Mesodermal cell (in vitro differentiated cells): ENCODE data around the gene EFNA2.
"Not testable (repeated sequence)": the region's sequence is repeated elsewhere in the genome, so short reads cannot be mapped to it uniquely, and the experiment has no call there.

Source experiments
- H3K27ac ChIP-seq: 2 replicates; pipeline ENCODE4 v1.7.0; 2013; ENCODE audit warnings: mild to moderate bottlenecking, low read depth, low read length, moderate library complexity; ENCODE audit not compliant: severe bottlenecking
- H3K36me3 ChIP-seq: 2 replicates; pipeline ENCODE4 v1.7.1; 2013; ENCODE audit warnings: mild to moderate bottlenecking, low read length, moderate library complexity; ENCODE audit not compliant: control insufficient read depth, insufficient read depth
- H3K4me1 ChIP-seq: one replicate; pipeline ENCODE4 v1.7.1; 2013; ENCODE audit warnings: mild to moderate bottlenecking, low read length; ENCODE audit not compliant: insufficient read depth, control insufficient read depth, poor library complexity, severe bottlenecking
- H3K4me3 ChIP-seq: 2 replicates; pipeline ENCODE4 v1.7.0; 2013; ENCODE audit warnings: low read length, control low read depth, mild to moderate bottlenecking; ENCODE audit not compliant: insufficient read depth, poor library complexity, severe bottlenecking; ENCODE audit errors: extremely low read depth
- H3K9me3 ChIP-seq: 2 replicates; pipeline ENCODE4 v1.7.1; 2013; ENCODE audit warnings: mild to moderate bottlenecking, low read length, moderate library complexity; ENCODE audit not compliant: control insufficient read depth
- WGBS, 2 experiments: methylation state at CpG; one replicate each; pipeline ENCODE4 v1.1.5; 2013; ENCODE audit warnings: missing lambda C conversion rate in 2 of 2; ENCODE audit not compliant: insufficient coverage in 2 of 2; 5-methylcytosine and 5-hydroxymethylcytosine counted together

EFNA2 gene

GRCh38 chr19:1320282-1320650 is 34.6 kb downstream of the EFNA2 start:
- not testable (repeated sequence) for H3K27ac ChIP-seq, H3K36me3 ChIP-seq, H3K4me1 ChIP-seq, H3K4me3 ChIP-seq, H3K9me3 ChIP-seq
- 86 to 90% methylated on average over 3 of the region's 3 CpGs for WGBS, 2 experiments

DNA sequence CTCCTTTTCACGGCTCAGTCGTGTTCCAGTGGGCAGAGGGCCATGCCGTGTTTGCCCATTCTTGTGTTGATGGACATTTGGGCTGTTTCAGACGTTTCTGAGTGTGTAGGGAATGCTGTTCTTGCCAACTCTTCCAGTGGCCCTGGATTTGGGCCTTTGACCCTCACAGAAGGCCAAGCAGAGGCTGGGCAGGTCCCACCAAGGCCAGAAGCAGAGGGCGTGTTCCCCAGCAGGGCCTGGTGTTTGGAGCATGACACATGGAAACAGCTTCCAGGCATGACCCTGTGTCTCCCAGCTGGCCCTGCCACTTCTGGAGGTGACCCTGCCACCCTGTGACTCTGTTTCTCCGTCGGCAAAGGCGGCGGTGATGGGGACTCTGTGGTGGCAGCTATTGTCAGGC is 35.9 kb downstream of the EFNA2 start:
- Histone ChIP-seq H3K27ac (no peak overlapping the region), H3K9me3 (no peaks in the 10 kb centered on the region), H3K36me3 (no peaks in the 10 kb centered on the region), H3K4me1 (no peaks in the 10 kb centered on the region), H3K4me3 (no peak overlapping the region)
- WGBS, 2 experiments: 85 to 93% methylated on average over 6 to 9 of the region's 9 CpGs

GRCh38 chr19:1322198-1322981 is 36.7 kb downstream of the EFNA2 start:
- no peaks in the 10 kb centered on the region for H3K9me3 ChIP-seq
- no peak overlapping the region for H3K4me3 ChIP-seq
- no peaks in the 10 kb centered on the region for H3K36me3 ChIP-seq
- no peak overlapping the region for H3K27ac ChIP-seq
- 91 to 93% methylated on average over 13 to 16 of the region's 16 CpGs for WGBS, 2 experiments
- no peaks in the 10 kb centered on the region for H3K4me1 ChIP-seq

GRCh38 chr19:1324249-1324805 is 38.7 kb downstream of the EFNA2 start:
- Histone ChIP-seq H3K36me3 (no peaks in the 10 kb centered on the region), H3K27ac (peak overlapping the region; percentile 52), H3K4me3 (peak overlapping the region; percentile 36), H3K9me3 (no peaks in the 10 kb centered on the region), H3K4me1 (no peaks in the 10 kb centered on the region)
- 93 to 94% methylated on average over 10 of the region's 12 CpGs for WGBS, 2 experiments

- no peaks in the 10 kb centered on the region for H3K4me1 ChIP-seq
- no peaks in the 10 kb centered on the region for H3K9me3 ChIP-seq
- H3K36me3 ChIP-seq: no peaks in the 10 kb centered on the region
- peak overlapping the region; percentile 52 for H3K27ac ChIP-seq
- H3K4me3 ChIP-seq: peak overlapping the region; percentile 36
- 9 to 10% methylated on average over 61 to 62 of the region's 66 CpGs for WGBS, 2 experiments
These were observed 39.3 kb downstream of the EFNA2 start for GRCh38 chr19:1324806-1325567.

- 90% methylated on average over 34 to 38 of the region's 38 CpGs for WGBS, 2 experiments
- H3K9me3 ChIP-seq: no peaks in the 10 kb centered on the region
- H3K4me1 ChIP-seq: no peaks in the 10 kb centered on the region
- peak overlapping the region; percentile 52 for H3K27ac ChIP-seq
- H3K4me3 ChIP-seq: peak overlapping the region; percentile 36
- no peaks in the 10 kb centered on the region for H3K36me3 ChIP-seq
These were observed 40.1 kb downstream of the EFNA2 start for GRCh38 chr19:1325568-1326294.

DNA sequence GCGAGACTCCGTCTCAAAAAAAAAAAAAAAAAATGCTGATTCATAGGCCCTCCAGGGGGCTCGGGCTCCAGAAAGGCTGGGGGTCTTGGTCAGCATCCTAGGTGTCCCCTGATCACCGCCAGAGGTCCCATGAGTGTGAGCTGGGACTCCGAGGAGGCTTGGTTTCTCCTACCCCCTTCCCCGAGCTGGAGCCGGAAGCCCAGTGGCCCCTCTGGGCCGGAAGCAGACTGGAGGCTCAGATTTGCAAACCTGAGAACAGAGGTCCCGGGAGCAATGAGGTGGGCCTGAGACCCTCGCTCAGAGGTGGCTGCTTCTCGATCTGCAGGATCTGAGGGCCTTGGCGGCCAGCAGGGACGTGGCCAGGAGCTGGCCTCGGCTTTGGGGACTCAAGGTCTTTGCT is 41.5 kb downstream of the EFNA2 start:
- Histone ChIP-seq H3K36me3 (no peaks in the 10 kb centered on the region), H3K27ac (no peak overlapping the region), H3K4me1 (no peaks in the 10 kb centered on the region), H3K4me3 (no peak overlapping the region), H3K9me3 (no peaks in the 10 kb centered on the region)
- 93 to 94% methylated on average over 10 to 13 of the region's 14 CpGs for WGBS, 2 experiments

DNA sequence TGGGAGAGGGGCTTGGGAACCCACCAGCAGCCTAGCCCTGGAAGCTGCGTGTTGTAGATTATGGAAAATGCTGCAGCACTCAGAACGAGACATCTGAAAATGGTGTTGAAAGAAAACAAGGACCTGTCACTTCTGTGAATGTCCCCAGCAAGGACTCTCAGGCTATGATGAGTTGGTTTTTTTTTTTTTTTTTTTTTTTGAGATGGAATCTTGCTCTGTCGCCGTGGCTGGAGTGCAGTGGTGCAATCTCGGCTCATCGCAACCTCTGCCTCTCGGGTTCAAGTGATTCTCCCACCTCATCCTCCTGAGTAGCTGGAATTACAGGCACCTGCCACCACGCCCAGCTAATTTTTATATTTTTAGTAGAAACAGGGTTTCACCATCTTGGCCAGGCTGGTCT is 46.5 kb downstream of the EFNA2 start:
- H3K36me3 ChIP-seq, H3K27ac ChIP-seq, H3K9me3 ChIP-seq, H3K4me1 ChIP-seq, H3K4me3 ChIP-seq: not testable (repeated sequence)
- WGBS, 2 experiments: 83 to 87% methylated on average over 7 to 8 of the region's 8 CpGs

DNA sequence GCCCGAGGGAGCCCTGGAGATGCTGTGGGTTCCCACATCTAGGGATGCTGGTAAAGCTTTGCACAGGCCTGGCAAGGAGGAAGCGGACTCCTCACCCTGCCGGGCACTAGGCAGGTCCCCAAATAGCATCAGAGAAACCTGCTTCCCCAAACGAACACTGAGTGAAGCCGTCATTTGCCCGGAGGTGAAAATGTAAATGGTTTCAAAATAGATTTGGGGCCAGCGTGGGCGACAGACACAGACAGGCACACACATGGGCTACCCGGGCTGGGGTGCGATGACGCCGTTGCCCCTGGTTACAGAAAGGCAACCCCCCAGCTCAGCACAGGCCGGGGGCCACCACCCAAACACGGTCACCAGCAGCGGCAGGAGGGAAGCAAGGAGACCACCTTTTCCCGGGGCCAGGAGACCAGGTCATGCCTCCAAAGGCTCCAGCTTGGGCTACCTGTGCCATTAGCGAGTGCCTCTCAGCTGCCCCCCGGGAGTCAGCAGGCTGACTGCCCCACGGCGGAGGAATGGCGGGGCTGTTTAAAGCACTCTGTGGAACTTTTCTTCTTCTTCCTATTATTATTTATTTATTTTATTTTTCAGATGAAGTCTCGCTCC is 50.5 kb downstream of the EFNA2 start:
- Histone ChIP-seq H3K27ac (no peak overlapping the region), H3K9me3 (no peaks in the 10 kb centered on the region), H3K36me3 (no peaks in the 10 kb centered on the region), H3K4me1 (no peaks in the 10 kb centered on the region), H3K4me3 (no peak overlapping the region)
- 93% methylated on average over 12 to 13 of the region's 22 CpGs for WGBS, 2 experiments

DNA sequence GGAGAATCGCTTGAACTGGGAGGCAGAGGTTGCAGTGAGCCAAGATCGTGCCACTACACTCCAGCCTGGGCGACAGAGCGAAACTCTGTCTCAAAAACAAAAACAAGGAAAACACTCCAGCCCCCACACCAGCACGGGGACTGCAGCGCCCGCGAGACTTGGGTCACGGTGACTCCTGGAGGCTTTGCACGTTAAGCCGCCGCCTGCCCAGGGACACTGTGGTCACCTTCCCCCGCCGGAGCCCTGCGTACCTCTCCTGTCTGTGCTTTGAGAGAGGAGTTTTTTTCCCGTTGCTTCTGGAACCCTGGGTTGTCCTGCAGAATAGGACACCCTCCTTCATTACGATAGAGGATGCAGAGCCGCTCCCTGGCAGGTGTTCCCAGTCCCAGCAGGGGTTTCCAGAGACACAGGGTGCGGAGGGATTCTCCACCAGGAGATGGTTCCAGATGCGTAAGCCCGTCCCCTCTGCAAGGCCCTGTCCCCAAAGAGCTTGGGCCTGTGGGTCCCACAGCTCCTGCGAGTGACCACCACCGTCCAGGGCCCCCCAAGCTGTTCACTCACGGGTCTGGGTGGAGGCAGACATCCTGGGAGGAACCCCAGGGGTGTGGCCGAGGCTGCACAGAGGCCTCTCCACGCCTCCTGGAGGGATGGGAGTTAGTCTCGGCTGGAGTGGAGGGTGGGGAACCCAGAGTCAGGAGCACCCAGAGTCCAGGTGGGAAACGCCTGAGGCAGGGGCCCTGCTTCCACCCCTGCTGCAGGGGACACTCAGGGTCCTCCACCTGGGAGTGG is 55.2 kb downstream of the EFNA2 start:
- Histone ChIP-seq H3K4me1 (no peaks in the 10 kb centered on the region), H3K4me3 (no peak overlapping the region), H3K27ac (no peak overlapping the region), H3K9me3 (no peaks in the 10 kb centered on the region), H3K36me3 (no peaks in the 10 kb centered on the region)
- WGBS, 2 experiments: 86 to 87% methylated on average over 26 to 27 of the region's 28 CpGs
